Uterus (tissue), 4 donors: ENCODE results near the gene SSX7. TPM values are rescaled to one million over a fixed set of nuclear protein-coding genes. Genes with fewer than 3 reads are reported as not detected.

Source experiments
- DNase-seq, 2 donors: peaks; one replicate each; pipeline ENCODE4 v3.0.0-alpha.2; 2019 to 2020
- H3K27ac ChIP-seq, 2 donors: fragments of 200-600 bp; sonication (generic); 1 replicate in 1 of 2; 2 replicates in 1 of 2; pipeline ENCODE4 v1.5.1; 2016 to 2018
- H3K27me3 ChIP-seq, 2 donors: fragments of 200-600 bp; sonication (generic); one replicate each; pipeline ENCODE4 v1.5.1; 2018 to 2019; ENCODE audit warnings: control low read depth in 1 of 2
- H3K36me3 ChIP-seq, 2 donors: fragments of 200-600 bp; sonication (generic); one replicate each; pipeline ENCODE4 v1.5.1; 2019; ENCODE audit warnings: control low read depth in 1 of 2
- H3K4me1 ChIP-seq, 2 donors: fragments of 200-600 bp; sonication (generic); one replicate each; pipeline ENCODE4 v1.5.1; 2018 to 2019; ENCODE audit warnings: control low read depth in 1 of 2
- H3K4me3 ChIP-seq, 2 donors: fragments of 200-600 bp; sonication (generic); 1 replicate in 1 of 2; 2 replicates in 1 of 2; pipeline ENCODE4 v1.5.1; 2018 to 2019; ENCODE audit warnings: mild to moderate bottlenecking in 1 of 2
- H3K9me3 ChIP-seq, 2 donors: fragments of 200-600 bp; sonication (generic); one replicate each; pipeline ENCODE4 v1.5.1; 2019; ENCODE audit warnings: control low read depth in 1 of 2
- POLR2A ChIP-seq, 2 donors: fragments of 450-650 bp; IDR thresholded peaks; one replicate each; pipeline ENCODE4 v1.6.1; 2016; ENCODE audit warnings: antibody characterized with exemption in 2 of 2, mild to moderate bottlenecking in 1 of 2, moderate library complexity in 1 of 2
- intact Hi-C: fragments of 100-400 bp; cut with DNase I; formaldehyde crosslinking; loops from one replicate; pipeline ENCODE4 v1.15.1; 2023; ENCODE audit warnings: low total_unique reads
- small RNA-seq: library from RNA; depleted of rRNA; stranded (forward); fragments of <200 nt; gene quantifications from one replicate; pipeline ENCODE3, GENCODE V24; 2016
- total RNA-seq, 4 donors: library from RNA; depleted of rRNA in 3 of 4; stranded (reverse); fragments of >200 nt in 3 of 4; gene quantifications; one replicate each; pipeline versions ENCODE4 v1.1.0 to v1.2.4, GENCODE V29; 2014 to 2023
- TF ChIP-seq, protein P1 (sequence below), 4 experiments: fragments of 200-600 bp in 2 of 4; fragments of 450-650 bp in 2 of 4; sonication (generic) in 2 of 4; IDR thresholded peaks; one replicate each; pipeline ENCODE4 v1.5.1; 2016 to 2019; ENCODE audit warnings: antibody characterized with exemption in 4 of 4, mild to moderate bottlenecking in 2 of 4, moderate library complexity in 1 of 4
- donor health status: DM: yes; HTN: yes; CAD: no.

SSX7 gene
- total RNA-seq, 4 donors from 2014 or later, result not detected

DNA sequence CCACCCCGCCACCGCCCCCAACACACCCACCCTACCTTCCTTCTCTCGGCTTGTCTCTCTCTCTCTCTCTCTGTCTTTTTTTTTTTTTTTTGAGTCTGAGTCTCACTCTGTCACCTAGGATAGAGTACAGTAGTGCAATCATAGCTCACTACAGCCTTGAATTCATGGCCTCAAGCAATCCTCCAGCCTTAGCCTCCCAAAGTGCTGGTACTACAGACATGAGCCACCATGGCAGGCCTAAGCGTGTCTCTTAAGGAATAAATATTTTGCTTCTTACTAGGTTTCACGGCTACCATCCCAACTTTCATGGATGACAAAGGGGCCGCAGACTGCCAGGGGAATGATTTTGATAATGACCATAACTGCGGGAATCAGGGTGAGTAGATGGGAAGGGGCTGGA, 55.8 kb downstream of the SSX7 start:
- TF ChIP-seq, protein P1, sequence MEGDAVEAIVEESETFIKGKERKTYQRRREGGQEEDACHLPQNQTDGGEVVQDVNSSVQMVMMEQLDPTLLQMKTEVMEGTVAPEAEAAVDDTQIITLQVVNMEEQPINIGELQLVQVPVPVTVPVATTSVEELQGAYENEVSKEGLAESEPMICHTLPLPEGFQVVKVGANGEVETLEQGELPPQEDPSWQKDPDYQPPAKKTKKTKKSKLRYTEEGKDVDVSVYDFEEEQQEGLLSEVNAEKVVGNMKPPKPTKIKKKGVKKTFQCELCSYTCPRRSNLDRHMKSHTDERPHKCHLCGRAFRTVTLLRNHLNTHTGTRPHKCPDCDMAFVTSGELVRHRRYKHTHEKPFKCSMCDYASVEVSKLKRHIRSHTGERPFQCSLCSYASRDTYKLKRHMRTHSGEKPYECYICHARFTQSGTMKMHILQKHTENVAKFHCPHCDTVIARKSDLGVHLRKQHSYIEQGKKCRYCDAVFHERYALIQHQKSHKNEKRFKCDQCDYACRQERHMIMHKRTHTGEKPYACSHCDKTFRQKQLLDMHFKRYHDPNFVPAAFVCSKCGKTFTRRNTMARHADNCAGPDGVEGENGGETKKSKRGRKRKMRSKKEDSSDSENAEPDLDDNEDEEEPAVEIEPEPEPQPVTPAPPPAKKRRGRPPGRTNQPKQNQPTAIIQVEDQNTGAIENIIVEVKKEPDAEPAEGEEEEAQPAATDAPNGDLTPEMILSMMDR (IDR thresholded peaks at IDR 0.05), result no peak
- TF ChIP-seq POLR2A (IDR thresholded peaks at IDR 0.05), result no peak
- Histone ChIP-seq H3K27me3 (no peaks in the 10 kb centered on the region), H3K9me3 (no peaks in the 10 kb centered on the region), H3K4me3 (no peak overlapping the region), H3K36me3 (no peaks in the 10 kb centered on the region), H3K4me1 (no peaks in the 10 kb centered on the region), H3K27ac (no peak overlapping the region)
- DNase-seq, result no peak
- intact Hi-C loops, result no loop called here

DNA sequence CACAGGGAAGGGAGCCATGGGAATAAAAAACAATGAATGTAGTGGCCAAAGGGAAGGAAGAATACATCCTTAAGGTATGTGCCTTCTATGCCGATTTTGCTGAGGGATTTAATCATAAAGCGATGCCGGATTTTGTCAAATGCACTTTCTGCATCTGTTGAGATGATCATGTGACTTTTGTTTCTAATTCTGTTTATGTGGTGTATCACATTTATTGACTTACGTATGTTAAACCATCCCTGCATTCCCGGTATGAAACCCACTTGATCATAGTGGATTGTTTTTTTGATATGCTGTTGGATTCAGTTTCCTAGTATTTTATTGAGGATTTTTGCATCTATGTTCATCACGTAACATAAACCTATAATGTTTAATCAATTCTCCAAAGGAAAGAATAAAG, 60.0 kb downstream of the SSX7 start:
- no peak for TF ChIP-seq POLR2A (IDR thresholded peaks at IDR 0.05)
- TF ChIP-seq, protein P1 (IDR thresholded peaks at IDR 0.05), result no peak
- intact Hi-C loops, result no loop called here

More for the DNA sequence above, 60.0 kb downstream of the SSX7 start:
- DNase-seq, result no peak
- Histone ChIP-seq H3K4me1 (no peaks in the 10 kb centered on the region), H3K27ac (no peak overlapping the region), H3K9me3 (no peaks in the 10 kb centered on the region), H3K36me3 (no peaks in the 10 kb centered on the region), H3K4me3 (no peak overlapping the region), H3K27me3 (peaks cover 0 to 7% of the 10 kb centered on the region in 2 donors)

Small RNA genes lying within 50 kb of the gene (small RNA-seq; reads per million reads assigned to genes)
- gene AL450023.3 (not detected), gene RNA5SP504 (not detected)

Other genes starting within 250 kb of the SSX7 start
- not detected for gene XAGE1A, start 159.1 kb downstream of the SSX7 start, total RNA-seq
- not detected for gene XAGE1B, start 137.8 kb downstream of the SSX7 start, total RNA-seq
- gene SSX2, start 52.3 kb upstream of the SSX7 start, total RNA-seq, result not detected
- not detected for gene SSX2B, start 96.4 kb upstream of the SSX7 start, total RNA-seq
- not detected for gene SPANXN5, start 142.5 kb upstream of the SSX7 start, total RNA-seq
- gene XAGE5, start 156.4 kb upstream of the SSX7 start, total RNA-seq, result not detected
- not detected for gene XAGE3, start 213.2 kb upstream of the SSX7 start, total RNA-seq
- 10 to 100 TPM in 2 of 4 donors, 1 to 10 TPM in 2; 2.6 to 24.1 (median 8.5) TPM for gene FAM156B, start 242.4 kb upstream of the SSX7 start, total RNA-seq